PC-3 (cell line): ENCODE results near the gene DYNLT4.

Source experiments
- CTCF ChIP-seq: fragments of 300-600 bp; sonication (generic); conservative IDR thresholded peaks from 2 replicates; pipeline ENCODE4 v1.5.1; 2017; ENCODE audit warnings: antibody characterized with exemption, low read depth, mild to moderate bottlenecking, low read length
- EZH2 ChIP-seq: fragments of 300-600 bp; sonication (generic); IDR thresholded peaks from one replicate; pipeline ENCODE4 v1.6.1; 2017; ENCODE audit warnings: antibody characterized with exemption, mild to moderate bottlenecking, low read length; ENCODE audit not compliant: unreplicated experiment
- EZH2phosphoT487 ChIP-seq: fragments of 300-600 bp; sonication (generic); IDR thresholded peaks from 2 replicates; pipeline ENCODE4 v1.6.1; 2018; ENCODE audit warnings: mild to moderate bottlenecking, antibody characterized with exemption, low read length, borderline replicate concordance

- TF ChIP-seq CTCF (no peak), EZH2phosphoT487 (no peak), EZH2 (no peak)
These were observed 12.6 kb upstream of the DYNLT4 start for GRCh38 chr1:44819608-44820327.
